Right atrium auricular region (tissue), 2 donors: ENCODE results near the gene TBX20. TPM values are rescaled to one million over a fixed set of nuclear protein-coding genes. Genes with fewer than 3 reads are reported as not detected.
A peak's percentile ranks its signal among the peaks of the same experiment; 100 is the strongest.

Experiments
- DNase-seq: peaks from one replicate; pipeline ENCODE4 v3.0.0-alpha.2; 2019; ENCODE audit warnings: low spot score
- H3K27ac ChIP-seq, 2 donors: fragments of 200-600 bp; sonication (generic); 1 replicate in 1 of 2; 2 replicates in 1 of 2; pipeline ENCODE4 v1.5.1; 2016 to 2019
- H3K27me3 ChIP-seq, 2 donors: fragments of 200-600 bp; sonication (generic); one replicate each; pipeline versions ENCODE4 v1.5.1 to v1.6.0; 2017 to 2019
- H3K36me3 ChIP-seq: fragments of 200-600 bp; sonication (generic); one replicate; pipeline ENCODE4 v1.5.1; 2016
- H3K4me1 ChIP-seq, 2 donors: fragments of 200-600 bp; sonication (generic); one replicate each; pipeline versions ENCODE4 v1.5.1 to v1.6.0; 2017 to 2019
- H3K4me3 ChIP-seq, 2 donors: fragments of 200-600 bp; sonication (generic); 1 replicate in 1 of 2; 2 replicates in 1 of 2; pipeline ENCODE4 v1.5.1; 2017 to 2019; ENCODE audit warnings: mild to moderate bottlenecking in 1 of 2, moderate library complexity in 1 of 2
- H3K9me3 ChIP-seq, 2 donors: fragments of 200-600 bp; sonication (generic); one replicate each; pipeline ENCODE4 v1.5.1; 2019
- CTCF ChIP-seq, 2 donors: fragments of 200-600 bp; sonication (generic); IDR thresholded peaks; one replicate each; pipeline ENCODE4 v1.5.1; 2019; ENCODE audit warnings: antibody characterized with exemption in 2 of 2
- total RNA-seq, 2 donors: library from RNA; depleted of rRNA; stranded (reverse); fragments of >200 nt; gene quantifications; one replicate each; pipeline ENCODE4 v1.1.0, GENCODE V29; 2016

TBX20 gene
- total RNA-seq, 2 donors from 2014 or later = 132 to 140 TPM

- H3K36me3 ChIP-seq = peaks cover 6% of the 10 kb centered on the region
- H3K9me3 ChIP-seq = no peaks in the 10 kb centered on the region
- no peak for DNase-seq
- no peak for TF ChIP-seq CTCF (IDR thresholded peaks at IDR 0.05)
- peak overlapping the region; percentile 91 to 95 for H3K27ac ChIP-seq
- H3K27me3 ChIP-seq = no peaks in the 10 kb centered on the region
- H3K4me3 ChIP-seq = peak overlapping the region; percentile 81 to 83
- peaks cover 0 to 22% of the 10 kb centered on the region in 2 donors for H3K4me1 ChIP-seq
These were observed 3.4 kb downstream of the TBX20 start for GRCh38 chr7:35250452-35250851.

GRCh38 chr7:35249537-35249907 lies 4.4 kb downstream of the TBX20 start:
- Histone ChIP-seq H3K27me3 (no peaks in the 10 kb centered on the region), H3K4me3 (peak overlapping the region; percentile 81 to 83), H3K4me1 (peaks cover 0 to 23% of the 10 kb centered on the region in 2 donors), H3K27ac (peak overlapping the region; percentile 91 to 95), H3K36me3 (peaks cover 8% of the 10 kb centered on the region), H3K9me3 (no peaks in the 10 kb centered on the region)
- TF ChIP-seq CTCF (IDR thresholded peaks at IDR 0.05) = no peak
- DNase-seq = peak; percentile 69

- no peaks in the 10 kb centered on the region for H3K27me3 ChIP-seq
- peak overlapping the region; percentile 81 to 83 for H3K4me3 ChIP-seq
- DNase-seq = no peak
- no peaks in the 10 kb centered on the region for H3K9me3 ChIP-seq
- peaks cover 12% of the 10 kb centered on the region for H3K36me3 ChIP-seq
- TF ChIP-seq CTCF (IDR thresholded peaks at IDR 0.05) = no peak
- peaks cover 0 to 25% of the 10 kb centered on the region in 2 donors for H3K4me1 ChIP-seq
- H3K27ac ChIP-seq = peak overlapping the region; percentile 91 to 95
These were observed 5.0 kb downstream of the TBX20 start for GRCh38 chr7:35248576-35249536.

GRCh38 chr7:35246819-35247218 lies 7.1 kb downstream of the TBX20 start:
- Histone ChIP-seq H3K36me3 (peaks cover 19% of the 10 kb centered on the region), H3K9me3 (no peaks in the 10 kb centered on the region), H3K27me3 (no peaks in the 10 kb centered on the region), H3K4me3 (no peak overlapping the region), H3K4me1 (peaks cover 0 to 29% of the 10 kb centered on the region in 2 donors), H3K27ac (peak overlapping the region; percentile 91 to 95)
- no peak for DNase-seq
- no peak for TF ChIP-seq CTCF (IDR thresholded peaks at IDR 0.05)

GRCh38 chr7:35241884-35242283 lies 12.0 kb downstream of the TBX20 start:
- Histone ChIP-seq H3K27ac (peak overlapping the region; percentile 41 to 95), H3K27me3 (no peaks in the 10 kb centered on the region), H3K4me1 (peaks cover 0 to 25% of the 10 kb centered on the region in 2 donors)

More at GRCh38 chr7:35241884-35242283, 12.0 kb downstream of the TBX20 start:
- Histone ChIP-seq H3K9me3 (no peaks in the 10 kb centered on the region), H3K36me3 (peaks cover 34% of the 10 kb centered on the region), H3K4me3 (no peak overlapping the region)
- peak in 1 of 2 donors; percentile 59 for TF ChIP-seq CTCF (IDR thresholded peaks at IDR 0.05)
- no peak for DNase-seq
